HG02970 (cell line): ENCODE data around the gene SETD3.

Experiments
- ATAC-seq: cut with Tn5 transposase; IDR thresholded peaks from one replicate; pipeline ENCODE4 v1.9.1; 2021; ENCODE audit warnings: mild to moderate bottlenecking, moderate library complexity, moderate number of reproducible peaks; ENCODE audit not compliant: unreplicated experiment, low FRiP score

Gene SETD3

DNA sequence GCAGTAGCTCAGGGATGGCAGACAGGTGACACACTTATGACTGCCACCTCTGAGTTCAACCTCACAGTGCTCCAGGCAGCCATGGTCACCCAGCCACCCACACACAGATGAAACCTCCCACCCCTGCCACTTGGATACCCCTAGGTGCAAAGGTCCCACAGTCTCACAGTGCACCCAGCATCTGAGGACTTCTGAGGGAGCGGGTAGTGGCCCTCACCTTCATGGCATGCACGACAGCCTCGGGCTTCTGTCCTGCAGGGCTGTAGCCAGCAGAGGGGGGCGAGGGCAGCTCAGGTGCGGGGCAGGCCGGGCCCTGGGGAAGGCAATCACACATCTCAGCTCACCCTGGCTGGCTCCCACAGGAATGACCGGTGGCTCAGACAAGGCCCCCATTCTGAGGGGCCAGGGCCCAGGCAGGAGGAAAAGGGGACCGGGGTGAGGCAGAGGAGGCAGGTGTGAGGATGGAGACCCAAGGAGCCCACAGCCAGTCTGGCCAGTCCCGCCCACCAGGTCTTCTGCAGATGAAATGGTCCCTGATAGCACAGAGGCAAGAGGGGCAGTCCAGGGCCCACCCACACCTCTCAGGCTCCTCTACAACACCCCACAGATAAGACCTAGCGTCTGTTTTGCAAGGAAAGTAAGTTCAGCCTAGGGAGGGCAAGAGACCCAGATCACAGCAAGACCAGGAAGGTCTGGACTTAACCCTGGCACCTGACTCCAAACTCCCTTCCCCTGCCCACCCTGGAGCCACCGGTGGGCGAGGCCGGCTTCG lies 36.4 kb upstream of the SETD3 start:
- no peak for ATAC-seq

DNA sequence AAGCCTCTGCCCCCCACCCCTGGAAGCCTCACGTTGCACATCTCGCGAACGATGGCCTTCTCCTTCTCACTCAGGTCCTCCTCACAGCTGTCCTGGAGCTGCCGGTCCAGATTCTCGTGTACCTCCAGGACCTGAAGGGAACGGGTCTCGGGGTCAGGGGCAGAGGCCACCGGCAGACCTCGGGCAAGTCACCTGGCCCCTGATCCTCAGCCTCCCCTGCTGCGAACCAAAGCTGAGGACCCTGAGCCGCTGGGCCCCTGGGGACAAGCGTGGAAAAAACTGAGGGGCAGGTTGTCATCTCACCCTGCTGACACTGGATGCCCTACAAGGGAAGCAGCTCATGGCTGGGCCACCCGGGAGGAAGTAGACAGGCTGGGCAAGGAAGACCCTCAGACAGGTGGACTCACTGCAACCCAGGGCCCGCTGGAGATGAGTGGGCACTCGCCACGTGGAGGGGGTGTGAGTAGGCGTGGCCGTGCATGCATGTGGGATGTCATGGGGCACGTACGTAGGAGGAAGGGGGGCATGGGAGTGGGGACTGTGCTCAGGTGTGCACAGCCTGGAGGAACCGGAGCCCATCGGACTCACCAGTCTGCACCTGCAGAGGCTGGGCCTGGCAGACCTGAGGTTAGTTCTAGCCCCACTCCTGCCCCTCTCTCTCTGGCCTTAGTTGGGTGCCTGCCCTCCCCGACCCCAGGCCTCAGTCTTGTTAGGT lies 35.7 kb upstream of the SETD3 start:
- no peak for ATAC-seq

DNA sequence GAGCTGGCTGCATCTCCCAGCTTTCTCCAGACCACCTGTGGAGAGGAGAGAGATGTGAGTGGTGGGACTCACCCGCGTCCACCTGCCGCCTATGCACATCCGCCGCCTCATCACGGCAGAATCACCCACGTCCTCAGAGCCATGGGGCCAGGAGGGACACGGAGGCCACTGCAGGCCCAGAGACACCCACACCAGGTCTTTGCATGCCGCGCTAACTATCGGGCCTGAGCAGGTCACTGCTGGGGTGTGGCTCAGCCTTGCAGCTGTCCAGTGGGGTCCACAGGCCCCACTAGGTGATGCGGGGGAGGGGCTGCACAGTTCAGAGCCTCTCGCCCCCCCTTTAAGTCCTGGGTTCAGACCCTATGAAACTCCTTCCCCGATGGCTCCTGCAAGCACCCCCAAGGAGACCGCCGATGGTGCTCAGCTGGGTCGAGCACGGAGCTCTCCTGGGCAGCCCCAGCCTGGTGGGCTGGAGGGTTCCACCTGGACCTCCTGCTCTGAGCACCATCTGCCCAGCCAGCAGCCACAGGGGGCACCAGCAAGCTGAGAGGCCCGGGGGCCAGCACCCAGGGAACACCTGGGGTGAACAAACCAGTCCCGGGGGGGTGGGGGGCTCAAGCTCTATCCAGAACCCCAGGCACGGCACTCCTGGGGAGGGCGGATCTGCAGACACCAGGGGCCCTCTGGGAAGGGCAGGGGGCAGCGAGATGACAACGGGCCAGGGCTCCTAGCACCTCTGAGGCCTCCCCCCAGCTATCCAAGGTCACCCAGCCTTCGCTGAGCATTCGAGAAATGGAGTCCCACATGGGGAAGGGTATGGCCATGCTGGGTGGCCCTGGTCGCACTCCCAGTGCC lies 34.9 kb upstream of the SETD3 start:
- no peak for ATAC-seq

DNA sequence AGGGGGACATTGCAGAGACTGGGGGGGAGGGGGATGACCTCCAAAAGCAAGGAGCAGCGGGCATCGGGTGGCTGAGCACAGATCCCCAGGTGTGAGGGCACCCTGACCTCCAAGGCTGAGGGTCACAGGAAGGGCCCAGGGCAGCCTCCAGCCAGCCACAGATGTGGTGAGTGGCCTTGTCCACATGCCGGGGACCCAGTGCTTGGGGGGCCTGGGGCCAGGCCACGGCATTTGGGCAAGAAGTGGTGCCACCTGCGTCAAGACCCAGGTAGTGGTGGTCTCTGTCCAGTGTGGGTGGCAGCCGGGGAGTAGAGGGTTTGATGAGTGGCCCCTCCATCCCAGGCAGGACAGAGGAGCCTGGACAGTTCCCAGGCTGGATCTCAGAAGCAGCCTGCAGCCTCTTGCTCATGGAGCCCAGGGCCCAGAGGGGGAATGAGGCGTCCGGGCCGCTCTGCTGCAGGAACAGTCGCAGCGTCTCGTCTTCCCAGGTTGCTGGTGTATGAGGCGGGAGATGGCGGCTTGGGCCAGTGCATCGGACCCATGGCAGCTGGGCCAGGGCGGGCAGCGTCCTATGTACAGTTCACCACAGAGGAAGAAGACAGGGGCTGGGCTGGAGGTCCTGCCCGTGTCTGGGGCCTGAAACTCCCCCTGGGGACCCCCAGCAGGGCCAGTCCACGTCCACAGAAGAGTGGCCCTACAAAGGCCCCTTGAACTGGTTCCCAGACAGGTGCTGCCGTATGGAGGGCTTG lies 34.1 kb upstream of the SETD3 start:
- ATAC-seq: no peak

DNA sequence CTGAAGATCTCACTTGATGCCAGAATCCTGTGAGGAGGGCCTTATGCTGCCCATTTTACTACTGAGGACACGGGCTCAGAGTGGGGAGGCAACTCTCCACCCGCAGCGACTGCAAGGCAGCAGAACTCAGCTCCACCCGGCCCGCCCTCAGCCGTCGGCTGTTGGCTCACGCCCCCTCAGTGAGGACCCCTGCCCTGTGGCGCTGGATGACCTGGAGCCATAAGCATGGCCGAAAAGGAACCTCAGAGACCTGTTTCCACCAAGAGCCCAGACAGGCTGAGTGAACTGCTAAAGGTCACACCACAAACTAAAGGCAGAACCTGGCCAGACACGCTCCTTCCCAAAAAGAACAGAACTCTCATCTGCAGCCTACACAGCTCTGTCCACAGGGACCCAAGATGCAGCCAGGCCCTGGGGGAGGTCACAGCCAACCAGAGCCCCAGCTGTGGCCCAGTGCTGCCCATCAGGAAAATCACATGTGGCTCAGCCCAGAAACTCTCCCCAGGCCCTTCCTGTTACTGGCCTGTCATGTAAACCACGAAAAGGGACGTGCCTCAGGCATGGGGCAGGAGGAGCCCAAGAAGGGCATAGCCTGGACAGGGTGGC lies 33.4 kb upstream of the SETD3 start:
- ATAC-seq: no peak

DNA sequence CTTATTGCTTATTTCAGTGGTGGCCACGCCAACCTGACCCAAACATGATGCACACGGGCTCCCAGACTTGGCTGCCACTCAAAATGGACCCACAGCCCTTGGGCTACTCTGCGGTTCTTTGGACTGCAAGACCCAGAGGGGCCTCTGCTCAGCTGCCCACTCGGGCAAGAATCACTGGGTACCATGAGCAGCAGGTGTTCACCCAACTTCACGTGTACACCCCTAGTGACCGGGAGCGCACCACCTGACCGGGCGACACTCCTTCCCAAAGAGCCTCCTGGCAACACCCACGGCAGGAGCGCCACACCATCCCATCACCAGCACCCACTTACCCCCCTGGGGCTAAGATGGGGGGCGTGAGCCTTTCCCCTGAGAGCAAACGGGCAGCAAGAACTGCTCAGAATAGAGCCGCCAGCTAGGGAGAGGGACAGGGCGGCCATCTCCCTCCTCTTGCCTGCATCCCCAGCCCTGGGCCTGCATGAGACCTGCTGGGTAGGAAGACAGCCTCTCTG lies 32.6 kb upstream of the SETD3 start:
- ATAC-seq: no peak

DNA sequence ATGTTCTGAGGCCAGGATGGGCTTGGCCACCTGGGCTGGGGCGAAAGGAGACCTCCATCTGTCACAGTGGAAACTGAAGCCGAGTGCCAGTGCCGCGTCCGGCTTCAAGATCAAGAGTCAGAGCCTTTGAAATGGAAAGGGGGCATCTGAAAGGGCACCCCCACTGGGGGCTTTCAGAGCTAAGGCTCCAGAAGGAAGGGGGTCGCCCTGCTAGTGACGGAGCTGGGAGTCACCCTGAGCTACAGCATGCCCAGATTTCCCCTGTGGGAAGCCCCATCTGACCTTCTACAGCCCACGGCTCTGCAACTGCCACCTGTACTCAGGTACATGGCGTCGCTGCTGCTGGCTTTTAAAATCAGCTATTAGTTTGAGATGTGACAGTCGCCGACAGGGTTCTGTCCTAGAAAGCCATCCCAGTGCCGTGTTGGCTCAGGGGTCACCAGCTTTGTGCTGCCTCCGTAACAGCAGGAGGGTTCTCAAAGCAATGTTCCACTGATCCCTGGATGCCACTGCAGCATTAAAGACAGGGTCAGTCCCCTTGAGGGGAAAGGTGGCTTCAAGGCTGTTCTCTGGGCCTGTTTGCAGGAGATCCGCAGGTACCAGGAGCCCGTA lies 32.0 kb upstream of the SETD3 start:
- ATAC-seq: no peak

DNA sequence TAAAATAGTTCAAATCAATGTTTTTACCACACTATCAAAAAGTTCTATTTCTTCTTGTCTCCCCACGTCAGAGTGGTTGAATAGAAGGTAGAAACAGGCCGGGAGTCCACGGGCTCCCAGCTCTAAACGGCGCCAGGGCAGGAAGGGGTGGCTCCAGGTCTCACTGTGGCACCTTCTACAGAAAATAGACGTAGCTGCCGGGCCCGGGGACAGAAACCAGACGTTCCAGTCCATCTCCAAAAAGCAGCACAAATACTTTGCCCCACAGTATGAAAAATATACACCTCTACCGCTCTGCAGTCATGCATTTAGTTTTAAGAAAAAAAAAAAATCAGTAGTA lies 31.4 kb upstream of the SETD3 start:
- no peak for ATAC-seq

DNA sequence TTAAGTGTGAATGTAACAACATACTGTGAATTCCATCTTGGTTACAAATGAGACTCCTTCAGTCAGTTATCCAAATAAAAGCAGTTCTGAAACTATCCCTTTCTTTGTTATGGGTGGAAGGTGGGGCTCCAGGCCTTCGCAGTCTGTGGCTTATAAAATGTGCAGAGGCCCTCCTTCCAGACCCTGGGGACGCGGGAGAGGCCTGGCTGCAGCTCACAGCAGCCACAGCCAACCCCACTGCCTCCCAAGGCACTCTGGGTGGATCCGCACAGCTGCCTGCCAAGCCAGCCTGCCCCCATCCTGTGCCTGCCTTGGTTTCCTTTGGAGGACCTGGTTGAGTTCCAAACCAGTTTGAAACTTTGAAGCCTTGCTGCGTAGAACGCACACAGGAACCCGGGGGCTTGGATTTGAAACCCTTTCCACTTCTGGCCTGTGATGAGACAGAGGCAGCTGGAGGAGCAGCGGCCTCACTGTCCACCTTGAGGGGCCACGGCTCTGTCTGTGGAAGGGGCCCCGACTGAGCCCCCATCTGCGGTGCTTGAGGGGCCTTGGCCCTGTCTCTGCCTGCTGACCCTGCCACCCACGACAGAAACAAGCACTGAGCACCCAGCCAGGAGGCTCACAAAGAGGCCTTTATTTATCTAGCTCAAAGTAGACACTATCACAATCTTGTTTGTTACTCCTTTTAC lies 30.9 kb upstream of the SETD3 start:
- ATAC-seq: no peak

DNA sequence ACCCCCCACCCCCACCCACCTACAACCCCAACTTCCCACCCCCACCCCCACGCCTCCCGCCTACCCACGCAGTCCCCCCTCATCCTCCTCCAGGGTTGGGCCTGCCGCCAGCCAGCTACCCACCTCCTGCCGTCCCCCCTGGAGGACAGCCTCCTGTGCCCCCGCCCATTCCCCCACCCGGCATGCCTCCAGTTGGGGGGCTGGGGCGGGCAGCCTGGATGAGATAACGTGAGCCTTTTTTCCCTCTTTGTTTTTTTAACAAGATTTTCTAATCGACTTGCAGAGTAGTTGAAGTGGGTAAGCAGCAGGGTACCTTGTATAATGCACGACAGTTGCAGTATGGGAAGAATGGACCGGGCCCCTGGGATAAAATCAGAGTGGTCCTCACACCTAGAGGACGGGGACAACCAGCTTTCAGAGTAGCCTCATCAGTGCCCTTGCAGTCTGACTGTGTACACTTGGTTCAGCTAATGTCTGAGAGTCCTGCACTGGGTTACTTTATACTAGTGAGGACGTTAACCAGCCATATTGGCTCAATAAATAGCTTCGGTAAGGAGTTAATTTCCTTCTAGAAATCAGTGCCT lies 30.0 kb upstream of the SETD3 start:
- ATAC-seq: no peak

DNA sequence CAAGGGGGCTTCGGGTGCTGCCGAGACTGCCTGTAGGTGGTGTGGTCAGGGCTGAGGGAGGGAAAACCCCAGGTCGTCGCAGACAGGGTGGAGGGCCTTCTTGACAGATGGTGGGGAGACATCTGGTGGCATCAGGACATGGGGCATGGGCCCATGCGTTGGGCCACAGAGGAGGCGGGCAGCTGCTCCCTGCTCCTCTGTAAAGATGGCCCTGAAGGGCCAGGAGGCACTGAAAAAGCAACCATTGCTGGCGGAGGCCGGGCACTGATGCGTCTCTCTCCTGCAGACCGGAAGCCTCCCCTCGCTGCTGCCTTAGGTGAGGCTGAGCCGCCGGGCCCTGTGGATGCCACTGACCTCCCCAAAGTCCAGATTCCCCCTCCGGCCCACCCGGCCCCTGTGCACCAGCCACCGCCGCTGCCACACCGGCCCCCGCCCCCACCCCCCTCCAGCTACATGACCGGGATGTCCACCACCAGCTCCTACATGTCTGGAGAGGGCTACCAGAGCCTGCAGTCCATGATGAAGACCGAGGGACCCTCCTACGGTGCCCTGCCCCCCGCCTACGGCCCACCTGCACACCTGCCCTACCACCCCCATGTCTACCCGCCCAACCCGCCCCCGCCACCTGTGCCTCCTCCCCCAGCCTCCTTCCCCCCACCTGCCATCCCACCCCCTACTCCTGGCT lies 29.4 kb upstream of the SETD3 start:
- no peak for ATAC-seq

DNA sequence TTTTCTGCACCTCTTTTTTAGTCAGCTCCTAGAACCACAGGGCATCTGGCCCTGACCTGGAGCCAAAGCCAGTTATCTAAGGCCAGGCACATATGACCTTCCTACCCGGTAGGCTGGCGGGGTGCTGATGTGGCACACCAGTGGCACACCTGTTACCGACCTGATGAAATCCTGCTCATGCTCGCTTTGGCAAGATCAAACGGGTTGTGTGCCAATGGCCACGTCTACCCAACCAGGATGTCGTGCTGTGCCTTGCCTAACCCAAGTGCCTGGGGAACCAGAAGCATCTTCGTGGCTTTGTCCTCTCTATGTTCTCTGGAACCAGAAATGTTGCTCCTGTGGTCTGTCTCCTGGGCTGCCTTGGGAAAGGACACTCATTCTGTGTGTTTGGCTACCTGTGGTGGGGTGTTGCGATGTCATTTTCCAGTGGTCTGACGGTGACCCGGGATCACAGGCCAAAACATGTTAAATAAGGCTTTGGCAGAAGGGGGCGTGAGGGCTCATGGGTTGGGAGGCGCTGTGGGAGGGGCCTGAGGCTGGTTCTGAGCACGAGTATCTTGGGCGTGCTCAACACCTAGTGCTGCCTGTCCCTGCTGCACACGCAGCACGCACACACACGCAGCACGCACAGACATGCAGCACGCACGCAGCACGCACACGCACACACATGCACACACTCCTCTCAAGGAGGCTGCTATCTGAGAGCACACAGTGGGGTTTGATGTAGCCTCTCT lies 28.4 kb upstream of the SETD3 start:
- no peak for ATAC-seq

DNA sequence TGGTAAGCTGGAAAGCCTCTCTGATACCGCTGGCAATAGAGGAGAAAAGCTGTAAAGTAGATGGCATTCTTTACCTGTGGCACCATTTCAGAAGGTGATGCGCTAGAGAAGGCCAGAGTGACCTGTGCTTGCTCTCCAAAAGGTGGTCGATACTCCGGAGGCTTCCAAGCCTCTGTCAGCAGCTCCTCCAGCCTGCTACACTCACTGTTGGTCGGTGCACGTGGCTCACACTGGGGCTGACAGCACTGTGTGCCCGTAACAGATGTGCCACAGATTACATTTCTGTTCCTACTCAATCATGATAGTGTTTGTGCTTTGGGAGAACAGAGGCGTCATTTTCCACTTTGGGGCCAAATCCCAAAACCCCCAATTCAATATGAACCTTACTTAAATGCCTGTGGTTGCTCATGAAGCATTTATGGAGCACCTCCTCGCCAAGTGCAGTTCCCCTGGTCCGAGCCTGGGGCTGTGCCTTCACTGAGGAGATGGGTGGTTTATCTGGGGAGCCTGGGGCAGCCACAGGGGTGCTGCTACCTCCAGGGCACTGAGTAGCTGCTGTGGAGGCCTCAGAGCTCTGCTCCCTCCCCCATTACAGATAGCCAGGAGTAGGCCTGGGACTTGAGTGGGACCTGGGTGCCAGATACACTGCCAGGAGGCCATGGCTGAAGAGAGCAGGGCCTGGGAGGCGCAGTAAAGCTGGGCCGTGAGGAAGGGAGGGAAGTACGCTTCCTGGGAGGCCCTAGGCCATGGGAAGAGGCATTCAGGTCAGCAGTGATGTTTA lies 27.4 kb upstream of the SETD3 start:
- ATAC-seq: no peak

DNA sequence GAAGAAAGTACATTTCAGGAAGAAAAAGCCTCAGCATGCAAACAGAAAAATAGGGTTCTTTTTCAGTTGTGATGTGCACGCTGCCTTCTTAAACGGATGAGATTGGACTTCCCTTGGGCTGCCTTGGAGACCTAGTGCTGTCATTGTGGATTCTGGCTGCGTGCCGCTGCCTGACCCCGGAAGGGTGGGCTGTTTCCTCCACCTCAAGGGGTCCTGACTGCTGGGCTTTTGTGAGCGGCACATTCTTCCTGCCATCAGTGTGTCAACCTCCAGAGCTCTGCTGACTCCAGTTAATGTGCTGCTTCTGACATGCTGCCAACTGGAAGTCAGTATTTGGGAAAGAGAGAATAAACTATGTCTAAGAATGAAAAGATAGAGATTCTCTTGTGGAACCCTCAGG lies 25.6 kb upstream of the SETD3 start:
- ATAC-seq: no peak

DNA sequence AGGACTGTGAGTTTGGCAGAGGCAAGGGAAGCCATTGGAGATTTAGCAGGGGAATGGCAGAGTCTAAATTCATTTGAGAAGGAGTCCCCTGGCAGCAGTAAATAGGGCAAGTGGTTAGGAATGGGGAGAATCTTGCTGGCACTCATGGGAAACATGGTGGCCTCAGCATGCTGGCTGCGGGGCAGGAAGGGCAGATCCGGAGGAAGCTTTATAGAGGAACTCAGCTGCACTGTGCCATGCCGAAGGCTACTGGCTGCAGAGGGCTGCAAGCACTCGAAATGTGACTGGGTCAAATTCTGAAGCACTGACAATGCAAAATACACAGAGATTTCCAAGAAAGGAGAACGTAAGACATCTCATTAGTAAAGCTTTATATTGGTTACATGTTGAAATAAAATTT lies 24.4 kb upstream of the SETD3 start:
- no peak for ATAC-seq

DNA sequence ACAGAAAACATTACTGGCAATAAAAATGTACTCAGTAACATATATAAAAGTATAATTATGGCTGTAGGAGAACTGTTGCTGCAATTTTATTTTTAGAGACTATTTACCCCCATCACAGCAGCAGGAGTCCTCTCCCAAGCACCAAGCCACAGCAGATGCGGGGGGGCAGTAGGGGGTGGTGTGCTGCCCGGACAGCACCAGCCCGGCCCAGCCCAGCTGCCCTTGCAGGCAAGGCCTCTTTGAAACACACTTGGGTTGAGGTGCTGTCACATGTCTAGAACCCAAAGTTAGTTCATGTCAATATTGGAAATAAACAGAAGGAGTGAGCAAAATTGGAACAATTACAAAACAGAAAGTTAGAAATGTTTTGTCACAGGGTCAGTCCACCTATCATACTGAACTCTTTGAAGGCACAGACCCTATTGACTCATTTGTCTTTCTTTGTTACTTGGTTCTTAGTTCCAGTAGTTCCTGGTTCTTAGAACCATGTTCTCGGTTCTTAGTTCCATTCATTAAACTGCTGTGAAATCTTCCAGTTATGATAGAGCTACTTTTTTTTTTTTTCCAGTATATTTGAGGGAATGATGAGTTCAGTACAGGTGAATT lies 23.3 kb upstream of the SETD3 start:
- ATAC-seq: no peak
